Measurements from ENCODE around the gene MALL.
"Not testable (repeated sequence)": the region's sequence is repeated elsewhere in the genome, so short reads cannot be mapped to it uniquely, and the experiment has no call there.

GRCh38 chr2:110050222-110050621 is 65.4 kb downstream of the MALL start:
- TF ChIP-seq ETS1 (IDR thresholded peaks at IDR 0.05); CTCF (conservative IDR thresholded peaks at IDR 0.05; ENCODE audit: low read depth in 2 of 2); POLR2AphosphoS5 (IDR thresholded peaks at IDR 0.05; ENCODE audit: low read depth): not testable (repeated sequence)

All from GM23338 (cell line).